ENCODE results near the gene PNPLA6.

DNA sequence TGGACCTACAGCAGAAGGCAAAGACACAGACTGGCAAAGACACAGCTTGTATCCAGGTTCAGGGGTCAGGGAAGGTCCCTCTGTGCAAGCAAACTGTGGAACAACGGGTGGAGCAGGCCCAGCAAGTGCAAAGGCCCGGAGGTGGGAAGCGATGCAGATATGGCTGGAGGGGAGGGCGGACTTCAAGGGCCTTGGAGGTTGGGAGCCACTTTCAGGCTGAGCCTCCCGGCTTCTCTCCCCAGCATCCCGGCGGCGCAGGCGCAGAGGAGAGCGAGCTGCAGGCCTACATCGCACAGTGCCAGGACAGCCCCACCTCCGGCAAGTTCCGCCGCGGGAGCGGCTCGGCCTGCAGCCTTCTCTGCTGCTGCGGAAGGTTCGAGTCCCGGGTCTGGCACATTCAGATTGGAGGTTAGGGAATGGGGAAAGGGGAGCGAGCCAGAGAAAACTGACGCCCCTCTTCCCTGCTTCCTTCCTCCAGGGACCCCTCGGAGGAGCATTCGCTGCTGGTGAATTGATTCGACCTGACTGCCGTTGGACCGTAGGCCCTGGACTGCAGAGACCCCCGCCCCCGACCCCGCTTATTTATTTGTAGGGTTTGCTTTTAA is 2.1 kb upstream of the PNPLA6 start:
- TF ChIP-seq EP300 (IDR thresholded peaks at IDR 0.05): no peak
- TF ChIP-seq, protein P1, sequence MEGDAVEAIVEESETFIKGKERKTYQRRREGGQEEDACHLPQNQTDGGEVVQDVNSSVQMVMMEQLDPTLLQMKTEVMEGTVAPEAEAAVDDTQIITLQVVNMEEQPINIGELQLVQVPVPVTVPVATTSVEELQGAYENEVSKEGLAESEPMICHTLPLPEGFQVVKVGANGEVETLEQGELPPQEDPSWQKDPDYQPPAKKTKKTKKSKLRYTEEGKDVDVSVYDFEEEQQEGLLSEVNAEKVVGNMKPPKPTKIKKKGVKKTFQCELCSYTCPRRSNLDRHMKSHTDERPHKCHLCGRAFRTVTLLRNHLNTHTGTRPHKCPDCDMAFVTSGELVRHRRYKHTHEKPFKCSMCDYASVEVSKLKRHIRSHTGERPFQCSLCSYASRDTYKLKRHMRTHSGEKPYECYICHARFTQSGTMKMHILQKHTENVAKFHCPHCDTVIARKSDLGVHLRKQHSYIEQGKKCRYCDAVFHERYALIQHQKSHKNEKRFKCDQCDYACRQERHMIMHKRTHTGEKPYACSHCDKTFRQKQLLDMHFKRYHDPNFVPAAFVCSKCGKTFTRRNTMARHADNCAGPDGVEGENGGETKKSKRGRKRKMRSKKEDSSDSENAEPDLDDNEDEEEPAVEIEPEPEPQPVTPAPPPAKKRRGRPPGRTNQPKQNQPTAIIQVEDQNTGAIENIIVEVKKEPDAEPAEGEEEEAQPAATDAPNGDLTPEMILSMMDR (IDR thresholded peaks at IDR 0.05): no peak
- TF ChIP-seq POLR2A (IDR thresholded peaks at IDR 0.05): no peak

All from suprapubic skin (tissue), 3 donors.